ENCODE measurements around the gene CDC7.
"Not testable (repeated sequence)": the region's sequence is repeated elsewhere in the genome, so short reads cannot be mapped to it uniquely, and the experiment has no call there.

Gene CDC7

DNA sequence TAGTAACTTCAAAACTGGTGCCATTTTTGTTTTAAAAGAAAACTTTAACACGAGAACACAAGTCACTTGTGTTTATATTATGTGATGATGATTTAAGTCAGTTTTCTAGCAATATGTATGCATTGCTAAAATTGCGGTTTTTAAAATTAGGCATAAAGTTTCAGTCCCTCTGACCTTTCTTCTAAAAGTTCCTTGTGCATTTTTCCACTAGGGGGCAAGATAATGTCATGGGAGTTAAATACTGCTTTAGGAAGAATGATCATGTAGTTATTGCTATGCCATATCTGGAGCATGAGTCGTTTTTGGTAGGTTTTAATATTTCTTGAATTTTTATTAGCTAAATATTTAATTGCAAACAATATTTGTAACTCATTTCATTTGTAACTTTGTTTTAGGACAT is 10.7 kb downstream of the CDC7 start:
- peak; percentile 5 to 71 (median 32) for DNase-seq

DNA sequence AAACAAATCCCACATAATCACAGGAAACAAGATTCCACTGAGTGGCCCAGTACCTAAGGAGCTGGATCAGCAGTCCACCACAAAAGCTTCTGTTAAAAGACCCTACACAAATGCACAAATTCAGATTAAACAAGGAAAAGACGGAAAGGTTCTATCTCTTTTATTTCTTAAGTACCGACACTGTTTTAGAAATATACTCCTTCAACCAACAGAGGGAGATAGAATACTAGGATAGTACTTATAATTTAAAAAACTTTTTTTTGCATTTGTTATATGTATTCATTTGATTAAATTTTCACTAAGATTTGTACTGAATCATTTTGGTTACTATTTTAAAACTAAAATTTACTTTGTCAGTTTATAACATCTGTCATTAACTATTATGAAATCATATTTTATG is 12.5 kb downstream of the CDC7 start:
- peak in 2 of 4 experiments; percentile 7 to 10 for DNase-seq

DNA sequence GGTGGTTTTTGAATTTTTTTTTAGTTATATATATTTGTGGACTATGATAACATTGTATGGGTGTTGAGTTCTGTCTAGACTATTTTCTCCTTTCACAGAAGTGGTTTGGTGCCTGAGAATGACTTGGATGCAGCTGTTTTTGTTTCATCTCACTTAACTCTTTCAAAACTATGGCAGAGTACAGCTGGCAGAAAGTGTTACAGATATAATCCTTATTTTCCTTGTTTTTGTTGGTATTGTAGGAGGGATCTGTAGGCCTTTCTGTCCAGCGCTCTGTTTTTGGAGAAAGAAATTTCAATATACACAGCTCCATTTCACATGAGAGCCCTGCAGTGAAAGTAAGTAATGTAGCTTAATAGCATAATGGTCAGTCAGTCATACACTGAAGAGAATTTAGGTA is 13.1 kb downstream of the CDC7 start:
- no peak for DNase-seq

DNA sequence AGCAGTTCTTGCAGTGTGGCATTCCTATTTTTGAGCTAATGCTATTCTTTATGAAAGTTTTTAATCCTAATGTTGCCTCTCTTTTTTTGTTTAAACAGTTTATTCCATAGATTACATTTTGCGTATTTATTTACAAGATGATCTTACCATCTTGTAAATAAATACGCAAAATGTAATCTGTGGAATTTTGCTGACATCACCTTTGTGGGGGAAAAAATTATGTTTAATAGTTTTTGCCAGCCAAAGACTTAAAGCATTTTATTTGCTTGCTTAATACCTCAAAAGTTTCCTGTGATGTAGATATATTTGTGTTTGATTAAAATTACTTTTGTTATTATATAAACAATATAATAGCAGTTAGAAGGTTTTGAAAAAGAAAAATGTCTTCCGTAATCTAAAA is 15.3 kb downstream of the CDC7 start:
- no peak for DNase-seq

DNA sequence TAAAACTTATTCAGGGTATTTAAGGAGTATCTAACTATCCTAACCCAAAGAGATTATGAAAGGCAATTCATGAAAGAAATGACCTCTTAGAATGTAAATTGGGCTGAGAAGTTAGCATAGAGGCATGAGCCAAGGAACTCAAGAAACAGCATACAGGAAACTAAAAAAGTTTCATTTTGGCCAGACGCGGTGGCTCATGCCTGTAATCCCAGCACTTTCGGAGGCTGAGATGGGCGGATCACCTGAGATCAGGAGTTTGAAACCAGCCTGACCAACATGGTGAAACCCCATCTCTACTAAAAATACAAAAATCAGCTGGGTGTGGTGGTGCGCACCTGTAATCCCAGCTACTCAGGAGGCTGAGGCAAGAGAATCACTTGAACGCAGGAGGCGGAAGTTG is 16.0 kb downstream of the CDC7 start:
- not testable (repeated sequence) for DNase-seq

DNA sequence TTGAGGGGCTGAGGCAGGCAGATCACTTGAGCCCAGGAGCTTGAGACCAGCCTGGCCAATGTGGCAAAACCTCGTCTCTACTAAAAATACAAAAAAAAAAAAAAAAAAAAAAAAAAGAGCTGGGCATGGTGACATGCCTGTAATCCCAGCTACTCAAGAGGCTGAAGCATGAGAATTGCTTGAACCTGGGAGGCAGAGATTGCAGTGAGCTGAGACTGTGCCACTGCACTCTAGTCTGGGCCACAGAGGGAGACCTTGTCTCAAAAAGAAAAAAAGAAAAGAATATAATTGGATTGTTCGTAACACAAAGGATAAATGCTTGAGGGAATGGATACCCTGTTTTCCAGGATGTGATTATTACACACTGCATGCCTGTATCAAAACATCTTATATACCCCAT is 18.5 kb downstream of the CDC7 start:
- DNase-seq: not testable (repeated sequence)

DNA sequence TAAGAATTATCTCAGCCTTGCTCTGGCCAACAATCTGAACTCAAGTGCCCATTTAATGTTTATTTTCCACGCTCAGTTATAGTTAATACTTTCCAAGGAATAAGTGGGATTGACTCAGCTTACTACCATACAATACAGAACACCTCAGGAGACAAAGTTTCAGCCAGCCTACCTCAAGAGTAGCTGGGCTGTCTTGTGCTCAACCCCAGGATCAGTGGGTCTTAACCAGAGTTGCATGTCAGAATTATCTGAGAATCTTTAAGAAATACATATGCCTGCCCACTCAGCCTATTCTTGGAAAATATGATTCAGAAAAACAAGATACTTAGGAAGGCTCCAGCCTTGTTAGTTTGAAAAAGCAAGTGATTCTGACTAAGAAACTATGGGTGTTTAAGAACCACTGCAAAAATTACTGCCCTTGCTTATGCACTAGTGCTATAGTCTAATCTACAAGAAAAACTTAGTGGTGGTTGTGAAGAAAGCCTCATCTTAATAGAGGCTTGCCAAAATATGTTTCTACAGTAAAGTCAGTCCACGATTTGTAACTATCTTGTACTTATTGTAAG is 20.4 kb downstream of the CDC7 start:
- no peak for DNase-seq

DNA sequence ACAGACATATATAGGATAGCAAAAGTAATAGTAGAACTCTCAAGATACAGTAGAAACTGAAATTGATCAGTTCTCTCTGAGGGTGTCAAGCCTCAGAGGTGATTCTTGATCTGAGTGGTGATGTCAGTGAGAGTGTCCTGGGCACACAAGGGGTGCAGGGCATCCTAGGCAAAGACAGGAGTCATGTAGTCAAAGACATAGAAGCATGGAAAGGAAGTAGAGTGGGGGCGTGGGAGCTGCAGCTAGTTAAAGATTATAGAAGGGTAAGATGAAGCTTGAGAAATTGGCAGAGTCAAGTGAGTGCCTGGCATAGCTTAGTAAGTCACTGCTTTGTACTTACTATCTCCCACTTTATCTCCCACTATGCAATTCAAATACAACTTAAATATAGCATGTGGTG is 22.8 kb downstream of the CDC7 start:
- DNase-seq: no peak

DNA sequence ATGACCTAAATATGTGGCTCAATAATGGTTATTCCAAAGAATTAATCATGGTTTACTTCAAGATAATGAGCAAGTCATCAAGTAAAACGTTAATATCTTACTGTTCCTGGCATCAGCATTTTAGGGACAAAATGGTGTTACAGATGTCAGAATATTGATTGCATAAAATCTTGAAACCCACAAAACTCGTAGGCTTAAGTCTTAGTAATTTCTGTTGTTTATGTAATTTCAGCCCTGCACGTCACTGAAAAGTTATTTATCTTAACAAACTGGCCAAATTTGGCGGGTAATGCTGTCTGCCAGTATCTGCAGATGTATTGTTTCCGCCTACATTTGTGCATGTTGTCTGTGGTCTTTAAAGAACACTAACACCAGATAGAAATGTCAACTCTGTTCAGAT is 25.8 kb downstream of the CDC7 start:
- no peak for DNase-seq

DNA sequence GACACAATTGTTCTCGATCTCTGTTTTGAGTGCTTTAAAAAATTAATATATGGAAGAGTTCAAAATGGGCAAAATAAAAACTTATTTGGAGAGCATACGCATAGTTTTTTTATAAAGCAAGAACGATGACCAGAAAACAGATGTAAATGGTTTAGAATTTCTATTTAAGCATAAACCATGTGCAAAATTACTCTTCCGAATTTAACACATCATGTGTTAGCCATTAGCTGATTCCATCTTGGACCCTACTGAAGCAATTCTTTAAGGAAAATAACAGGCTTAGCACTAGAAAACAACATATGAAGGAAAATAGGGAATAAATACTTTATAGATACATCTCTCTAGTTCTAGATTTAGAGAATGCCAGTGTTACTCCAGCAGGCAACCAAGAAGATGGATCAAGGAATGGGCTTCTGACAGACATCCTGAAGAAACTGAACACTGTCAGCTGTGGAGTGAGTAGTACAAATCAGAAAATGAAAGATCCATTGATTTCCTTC is 26.7 kb downstream of the CDC7 start:
- DNase-seq: no peak

DNA sequence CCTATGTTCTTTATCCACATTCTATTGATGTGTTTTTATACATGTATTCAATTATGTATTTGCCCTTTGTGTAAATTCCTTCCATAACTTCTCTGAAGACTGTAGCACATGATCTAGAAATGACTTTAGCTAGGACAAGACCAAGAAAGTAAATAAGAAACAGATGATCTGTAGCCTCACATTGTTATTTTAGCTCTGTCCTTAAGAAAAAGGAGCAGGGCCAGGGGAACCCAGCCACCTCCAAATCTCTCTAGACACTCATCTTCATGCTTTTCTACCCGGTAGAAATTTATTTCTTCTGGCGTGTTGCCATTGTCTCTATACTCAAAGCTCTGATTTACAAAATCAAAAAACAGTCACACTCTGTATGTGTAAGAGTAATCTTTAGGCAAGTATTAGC is 27.1 kb downstream of the CDC7 start:
- no peak for DNase-seq

DNA sequence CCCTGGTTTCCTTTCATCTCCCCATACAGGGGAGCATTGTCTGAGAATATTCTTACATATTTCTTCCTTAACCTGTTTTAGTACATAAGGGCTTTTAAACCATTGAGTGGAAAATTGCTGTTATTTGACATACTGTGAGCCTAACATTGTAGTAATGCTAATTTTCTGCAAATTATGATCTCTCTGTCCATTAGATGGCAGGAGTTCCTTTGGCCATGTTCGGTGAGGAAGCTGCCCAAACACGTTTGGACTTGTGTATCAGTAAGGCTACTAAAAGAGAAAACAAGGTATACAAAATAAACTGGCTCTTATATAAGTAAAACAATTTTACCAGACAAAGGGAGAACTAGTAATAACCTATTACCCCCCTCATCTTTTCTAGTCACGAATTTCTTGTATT is 29.2 kb downstream of the CDC7 start:
- DNase-seq: peak; percentile 3 to 46 (median 16)

DNA sequence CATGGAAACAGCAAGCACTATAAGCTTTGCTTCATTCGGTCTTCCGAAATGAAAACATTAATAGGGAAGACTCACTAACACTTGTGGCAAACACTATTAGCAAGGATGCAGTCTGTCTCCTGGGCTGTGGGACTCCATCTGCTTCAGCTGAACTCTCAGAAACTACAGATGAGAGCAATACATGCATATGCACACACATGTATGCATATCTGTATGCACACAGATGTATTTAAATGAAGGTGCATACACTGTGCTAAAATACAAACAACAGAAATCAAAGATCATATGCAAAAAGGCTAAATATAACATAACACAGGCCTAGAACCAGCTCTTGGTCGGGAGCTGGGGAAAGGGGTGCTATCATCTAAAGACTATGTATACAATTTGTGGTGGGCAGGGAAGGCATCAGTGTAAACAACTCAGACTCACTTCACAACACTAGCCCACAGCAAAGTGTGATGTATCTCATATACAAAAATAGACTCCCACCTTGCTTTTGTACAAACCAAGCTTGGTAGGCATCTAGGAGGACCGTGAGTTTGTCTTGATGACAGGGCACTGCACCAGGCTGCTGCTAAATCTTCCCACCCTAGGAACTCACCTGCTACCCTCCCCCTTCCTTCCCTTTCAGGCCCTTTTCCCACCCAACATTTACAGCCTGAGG is 32.8 kb downstream of the CDC7 start:
- no peak for DNase-seq

DNA sequence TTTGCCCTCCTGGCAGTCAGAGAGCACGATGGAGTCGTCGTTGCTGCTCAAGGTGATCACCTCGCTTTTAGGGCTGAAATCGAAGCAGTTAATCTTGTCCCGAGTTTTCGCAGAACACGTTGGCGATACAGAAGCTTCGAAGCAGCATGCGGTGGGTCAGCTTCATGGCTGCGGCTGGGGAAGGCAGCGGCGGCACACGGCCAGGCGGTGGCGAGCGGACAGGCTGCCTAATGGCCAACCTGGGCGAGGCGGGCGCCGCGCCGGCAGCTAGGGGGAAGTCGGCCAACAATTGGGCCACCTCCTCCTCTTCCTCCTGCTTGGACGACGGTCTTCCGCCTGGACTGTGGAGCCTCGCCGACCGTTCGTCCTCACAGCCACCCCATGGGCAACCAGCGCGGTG is 34.8 kb downstream of the CDC7 start:
- no peak for DNase-seq

DNA sequence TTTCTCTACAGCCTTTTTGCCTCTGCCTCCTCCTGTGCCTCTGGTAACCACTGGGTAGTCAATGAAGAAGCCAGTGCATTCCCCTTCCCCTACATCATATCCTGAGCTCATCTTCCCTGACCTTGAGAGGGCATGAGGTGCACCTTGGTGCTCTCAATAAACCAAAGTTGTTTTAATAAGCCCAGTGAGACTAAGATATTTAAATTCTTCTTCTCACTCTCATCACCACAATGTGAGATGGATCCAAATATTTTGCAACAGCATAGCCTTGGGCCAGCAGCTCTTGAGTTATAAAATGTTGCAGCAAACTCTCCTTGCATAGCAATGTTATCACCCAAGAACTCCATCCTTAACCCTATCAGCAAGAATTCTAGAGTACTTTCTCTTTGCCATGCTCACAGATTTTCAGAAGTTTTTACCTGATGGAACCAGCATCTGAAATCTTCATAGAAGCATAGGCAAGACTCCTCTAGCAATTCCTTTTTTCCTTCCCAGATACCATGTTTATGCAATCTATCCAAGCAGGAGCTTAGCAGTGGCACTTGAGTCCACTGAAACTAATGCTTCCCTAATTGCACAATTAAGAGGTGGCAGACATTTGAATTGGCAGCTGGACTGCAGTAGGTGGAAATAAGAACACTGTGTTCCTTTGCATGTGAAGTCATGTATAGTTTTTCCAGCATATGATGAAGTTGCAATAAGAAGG is 36.8 kb downstream of the CDC7 start:
- peak in 1 of 4 experiments; percentile 1 for DNase-seq

DNA sequence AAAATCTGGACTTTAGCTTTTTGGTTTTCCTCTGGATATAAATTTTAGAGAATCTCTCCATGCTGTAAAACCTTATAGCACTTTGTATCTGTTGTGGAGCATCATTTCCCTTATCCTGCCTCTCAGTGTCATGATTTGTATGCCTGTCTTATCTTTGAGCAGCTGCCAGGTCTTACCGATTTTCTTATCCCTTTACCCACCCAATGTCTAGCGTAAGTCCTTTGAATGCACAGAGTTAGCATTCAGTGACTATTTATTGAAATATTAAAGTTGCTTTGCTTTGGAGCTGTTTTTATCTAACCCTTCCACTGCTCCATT is 37.3 kb downstream of the CDC7 start:
- DNase-seq: no peak

DNA sequence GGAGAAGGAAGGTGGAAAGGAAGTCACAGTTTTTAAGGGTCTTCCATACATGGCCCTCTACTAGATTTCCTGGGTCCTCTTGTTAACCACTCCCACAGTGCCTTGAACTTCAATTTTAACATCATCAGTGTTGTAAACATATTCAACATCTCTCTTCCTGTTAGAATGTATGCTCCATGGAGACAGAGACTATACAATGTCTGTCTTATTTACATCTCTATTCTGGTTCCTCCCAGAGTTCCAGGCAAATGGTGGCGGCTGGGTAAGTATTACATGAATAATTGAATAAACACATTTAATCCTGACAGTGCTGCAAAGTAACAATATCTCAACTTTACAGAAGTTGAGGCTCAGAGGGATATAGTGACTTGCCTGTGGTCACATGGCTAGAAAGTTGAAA is 40.3 kb downstream of the CDC7 start:
- DNase-seq: no peak

DNA sequence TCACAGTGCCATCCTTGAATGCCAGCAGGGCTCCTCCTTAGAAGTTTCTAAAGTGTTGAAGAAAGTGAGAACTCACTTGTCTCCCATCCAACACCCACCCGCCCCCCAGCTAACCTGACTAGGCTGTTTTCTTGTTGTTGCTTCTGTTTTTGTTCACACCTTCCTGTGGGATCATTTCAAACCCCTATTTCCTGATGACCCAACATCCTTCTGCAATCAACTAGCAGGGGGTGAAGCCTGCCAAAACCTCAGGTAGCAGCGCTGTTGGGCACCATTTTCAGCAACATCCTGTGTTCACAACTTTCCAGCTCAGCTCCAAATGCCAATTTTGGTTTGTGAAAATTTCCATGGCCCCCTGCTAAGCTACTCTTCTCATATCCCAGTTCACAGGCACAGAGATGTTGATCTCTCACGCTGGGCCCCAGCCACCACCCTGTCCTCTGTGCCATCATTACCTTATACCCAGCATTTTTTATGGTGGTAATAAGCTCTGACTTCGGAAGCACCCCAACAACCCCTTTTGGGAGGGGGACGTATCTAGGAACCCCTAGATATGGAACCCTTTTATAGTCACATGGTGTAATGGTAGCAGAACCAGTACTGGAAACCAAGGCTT is 41.4 kb downstream of the CDC7 start:
- no peak for DNase-seq

DNA sequence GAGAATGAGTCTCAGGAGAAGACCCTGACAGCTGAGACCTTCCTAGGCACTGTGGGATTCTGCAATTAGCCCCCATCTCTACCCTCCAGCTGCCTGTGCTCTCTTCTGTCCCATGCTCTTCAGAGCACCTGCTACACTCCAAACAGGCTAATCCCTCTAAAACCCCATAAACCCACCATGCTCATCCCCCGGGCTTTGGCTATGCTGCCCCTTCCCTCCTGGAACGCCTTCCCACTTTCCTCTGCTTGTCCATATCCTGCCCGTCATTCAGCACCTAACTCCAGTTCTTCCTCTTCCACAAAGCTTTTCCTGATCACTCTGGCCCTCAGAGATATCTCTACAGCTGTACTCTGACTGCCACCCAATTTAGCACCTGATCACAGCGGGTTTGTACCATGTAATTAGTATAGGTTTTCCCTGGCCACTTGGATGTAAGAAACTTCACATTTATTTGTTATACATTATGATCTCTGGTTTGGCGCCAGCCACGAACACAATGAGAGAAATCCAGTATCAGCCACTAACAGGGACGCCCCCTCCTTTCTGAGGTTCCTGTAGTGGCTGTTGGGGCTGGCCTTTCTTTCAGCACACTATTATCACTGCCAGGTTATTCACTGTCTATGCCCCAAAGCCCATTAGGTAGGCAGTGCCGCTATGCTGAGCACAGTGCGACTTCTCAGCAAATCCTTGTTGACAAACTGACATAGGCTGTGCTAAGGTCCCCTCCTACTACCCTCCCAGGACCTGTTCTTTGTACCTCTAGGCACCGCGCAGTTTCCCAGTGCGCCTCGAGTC is 45.1 kb downstream of the CDC7 start:
- DNase-seq: no peak

DNA sequence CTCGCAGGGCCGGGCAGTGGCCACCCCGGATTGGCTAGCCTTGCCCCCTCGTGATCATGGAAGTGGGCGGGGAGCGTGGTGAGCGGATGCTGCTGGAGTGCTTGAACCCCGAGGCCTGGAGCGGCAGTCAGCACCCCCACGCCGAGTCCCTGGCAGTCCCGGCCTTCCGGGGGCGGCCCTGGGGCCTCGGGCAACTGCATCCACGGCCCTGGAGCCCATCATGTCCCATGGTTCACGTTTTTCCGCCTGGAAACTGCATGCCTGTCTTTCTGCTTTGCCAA is 45.6 kb downstream of the CDC7 start:
- no peak for DNase-seq

DNA sequence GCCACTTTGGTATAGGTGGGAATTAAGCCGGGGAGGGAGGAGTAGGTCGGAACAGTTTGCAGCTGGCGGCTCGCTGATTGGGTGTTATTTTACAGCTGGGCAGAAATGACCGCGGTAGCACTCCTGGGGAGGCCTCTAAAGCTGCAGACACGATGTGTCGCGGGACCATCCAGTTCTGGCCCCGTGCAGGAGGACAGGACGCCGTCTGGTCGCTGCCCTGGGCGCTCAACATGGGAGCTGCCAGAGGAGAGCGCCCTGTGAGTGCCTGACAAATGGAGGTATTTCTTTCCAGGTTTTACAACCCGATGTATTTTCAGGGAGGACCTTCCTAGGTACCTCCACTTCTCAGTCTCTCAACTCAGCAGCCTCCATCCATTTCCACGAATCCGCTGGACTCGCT is 46.2 kb downstream of the CDC7 start:
- no peak for DNase-seq

DNA sequence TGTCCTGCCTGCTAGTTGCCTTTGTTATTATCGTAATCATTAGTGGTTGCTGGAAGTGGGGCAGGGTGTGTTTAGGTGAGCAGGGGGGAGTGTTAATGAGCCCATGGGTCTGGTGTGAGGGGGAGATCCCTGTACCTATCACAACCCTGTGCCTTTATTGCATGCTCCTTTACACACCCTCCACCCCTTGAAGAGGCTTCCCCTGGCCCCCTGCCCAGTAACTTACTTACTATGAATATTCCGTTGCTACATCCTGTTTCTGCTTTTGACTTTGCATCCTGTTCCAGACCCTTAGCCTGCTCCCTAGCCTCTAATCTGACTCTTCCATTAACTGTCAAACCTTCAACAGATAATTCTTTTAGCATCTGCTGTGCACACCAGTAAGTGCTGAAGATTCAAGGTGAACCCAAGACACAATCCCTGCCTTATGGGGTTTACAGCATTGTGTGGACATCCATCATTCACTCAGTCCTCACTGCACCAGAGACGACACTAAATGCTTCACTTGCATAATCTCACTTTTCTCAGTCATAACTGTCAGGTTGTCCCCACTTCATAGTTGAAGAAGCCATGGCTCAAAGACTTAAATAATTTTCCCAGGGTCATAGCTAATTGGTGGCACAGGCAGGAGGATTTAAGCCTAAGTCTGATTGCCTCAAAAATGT is 47.9 kb downstream of the CDC7 start:
- DNase-seq: no peak

Data from suppressor macrophage (primary cell).